ENCODE measurements around the gene KLB. TPM values are rescaled to one million over a fixed set of nuclear protein-coding genes. Genes with fewer than 3 reads are reported as not detected.

KLB gene
- total RNA-seq, 2 experiments from 2014 or later = not detected

DNA sequence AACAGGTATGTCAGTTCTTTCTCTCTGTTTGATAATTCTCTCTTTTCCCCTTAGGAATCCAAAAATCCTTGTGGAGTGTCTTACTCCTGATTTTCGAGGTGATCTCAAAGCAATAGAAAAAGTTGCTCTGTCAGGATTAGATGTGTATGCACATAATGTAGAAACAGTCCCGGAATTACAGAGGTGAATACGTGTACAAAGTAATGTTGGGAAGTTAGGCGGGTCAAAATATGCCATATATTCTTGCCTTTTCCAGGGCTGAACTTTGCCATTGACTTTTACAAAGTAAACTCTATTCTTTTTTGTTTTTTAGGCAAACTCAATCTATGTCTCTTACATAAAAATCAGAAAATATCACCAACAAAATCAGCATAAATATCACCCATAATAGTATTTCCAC, 60.7 kb downstream of the KLB start:
- Mint-ChIP-seq H3K36me3 (ENCODE audit: low read depth) (peaks cover 54% of the 10 kb centered on the region), H3K9me3 (ENCODE audit: low read depth) (no peaks in the 10 kb centered on the region), H3K4me3 (no peak overlapping the region), H3K27ac (no peak overlapping the region), H3K4me1 (peaks cover 20% of the 10 kb centered on the region), H3K27me3 (no peaks in the 10 kb centered on the region)
- ChIA-PET CTCF (no interaction called here), POLR2A (no interaction called here)
- ATAC-seq = no peak
- no peak for DNase-seq
- intact Hi-C loops (cut with DNase I, micrococcal nuclease) = no loop called here

DNA sequence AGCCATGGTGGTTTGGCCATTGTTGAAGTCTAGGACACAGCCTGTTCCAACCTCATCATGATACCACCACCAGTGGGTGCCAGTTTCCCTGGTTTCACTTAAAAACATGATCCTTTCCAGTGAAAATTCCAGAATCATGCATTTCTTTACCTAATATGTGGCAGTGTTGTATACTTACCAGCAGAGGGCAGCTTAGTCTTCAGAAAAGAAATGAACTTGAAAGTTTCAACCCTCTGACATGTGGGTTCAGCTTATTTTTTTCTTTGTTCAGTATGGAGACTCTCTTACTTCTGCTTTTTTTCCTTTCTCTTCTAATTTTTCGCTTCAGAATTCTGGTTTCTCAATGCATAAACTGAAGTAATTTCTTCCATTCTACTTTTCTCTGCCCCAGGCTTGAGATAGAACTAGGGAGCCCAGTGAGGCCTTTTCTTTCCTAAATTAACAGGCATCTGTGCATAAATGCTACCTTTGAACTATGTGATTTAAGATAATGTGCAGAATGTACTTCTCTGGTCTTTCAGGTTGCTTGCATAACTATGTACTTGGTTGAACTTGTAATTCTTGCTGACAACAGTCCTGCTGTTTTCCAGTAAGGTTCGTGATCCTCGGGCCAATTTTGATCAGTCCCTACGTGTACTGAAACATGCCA, 62.8 kb downstream of the KLB start:
- peaks cover 44% of the 10 kb centered on the region for H3K36me3 Mint-ChIP-seq (ENCODE audit: low read depth)
- H3K27me3 Mint-ChIP-seq = no peaks in the 10 kb centered on the region
- H3K4me1 Mint-ChIP-seq = peaks cover 20% of the 10 kb centered on the region
- no peak overlapping the region for H3K4me3 Mint-ChIP-seq
- peak overlapping the region; percentile 66 for H3K27ac Mint-ChIP-seq
- peak; percentile 76 for ATAC-seq
- ChIA-PET POLR2A (interaction anchor here (0.6 to 1.2 kb wide), 6 partner anchors 11 to 501 kb away, joined by 3 to 6 read pairs (median 3); partner anchors contain the start of genes LIAS and RPL9), CTCF (interaction anchor here (0.6 to 3.2 kb wide), 29 partner anchors 10 to 1374 kb away, joined by 3 to 29 read pairs (median 3); partner anchors contain the start of genes LIAS, RPL9, SMIM14 and UGDH)
- intact Hi-C loops (cut with DNase I, micrococcal nuclease) = loop anchor here (1.0 to 2.0 kb wide), 4 partner anchors 58 to 508 kb away; partner anchors contain the start of genes PDS5A (in 2 of the 2) and UGDH (in 1 of the 2)
- H3K9me3 Mint-ChIP-seq (ENCODE audit: low read depth) = no peaks in the 10 kb centered on the region
- DNase-seq = peak; percentile 18

DNA sequence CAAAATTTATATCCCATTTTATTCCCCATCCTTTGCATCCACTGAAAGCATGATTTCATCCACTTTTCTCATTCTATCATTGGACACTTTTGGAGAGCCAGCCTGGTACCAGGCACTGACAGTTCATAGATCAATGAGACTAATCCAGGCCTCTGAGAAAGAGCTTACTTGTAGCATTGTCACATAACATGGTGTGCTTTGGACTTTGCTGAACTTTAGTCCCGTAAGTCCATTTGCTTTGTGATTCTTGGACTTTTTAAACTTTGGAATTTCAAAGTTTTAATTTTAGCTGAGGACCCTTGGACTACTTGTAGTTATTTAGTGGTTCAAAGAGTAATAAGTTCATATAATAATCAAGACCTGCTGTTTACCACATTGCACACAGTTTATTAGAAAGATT, 63.7 kb downstream of the KLB start:
- ATAC-seq = no peak
- H3K27me3 Mint-ChIP-seq = no peaks in the 10 kb centered on the region
- CTCF ChIA-PET = interaction anchor here (0.8 to 3.2 kb wide), 3 partner anchors 15 to 305 kb away, joined by 3 to 17 read pairs (median 3); no protein-coding TSS in a partner anchor
- H3K9me3 Mint-ChIP-seq (ENCODE audit: low read depth) = no peaks in the 10 kb centered on the region
- peaks cover 37% of the 10 kb centered on the region for H3K36me3 Mint-ChIP-seq (ENCODE audit: low read depth)
- H3K4me3 Mint-ChIP-seq = no peak overlapping the region
- DNase-seq = no peak
- H3K27ac Mint-ChIP-seq = no peak overlapping the region
- peaks cover 14% of the 10 kb centered on the region for H3K4me1 Mint-ChIP-seq
- intact Hi-C loops (cut with DNase I, micrococcal nuclease) = no loop called here
- POLR2A ChIA-PET = interaction anchor here (0.6 kb wide), 1 partner anchor 170 kb away, joined by 6 read pairs; no protein-coding TSS in a partner anchor

DNA sequence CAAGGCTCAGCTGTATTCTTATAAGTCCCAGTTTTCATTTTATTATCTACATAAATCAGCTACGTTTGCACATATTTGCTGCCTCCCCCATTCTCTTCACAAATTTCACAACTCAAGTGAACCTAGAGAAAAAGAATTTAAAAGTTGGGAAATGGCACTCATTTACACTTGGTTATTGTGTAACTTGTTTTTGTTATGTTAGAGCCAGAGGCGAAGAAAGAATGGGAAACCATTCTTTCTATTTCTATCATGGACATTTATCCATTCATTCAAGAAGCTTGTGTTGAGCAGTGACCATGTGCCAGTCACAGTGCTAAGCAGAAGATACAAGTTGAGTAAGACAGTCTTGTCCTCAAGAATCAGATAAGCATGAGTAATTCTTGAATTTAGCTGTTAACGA, 65.7 kb downstream of the KLB start:
- peaks cover 38% of the 10 kb centered on the region for H3K36me3 Mint-ChIP-seq (ENCODE audit: low read depth)
- H3K4me1 Mint-ChIP-seq = peaks cover 14% of the 10 kb centered on the region
- ATAC-seq = no peak
- intact Hi-C loops (cut with DNase I, micrococcal nuclease) = no loop called here
- no peak overlapping the region for H3K27ac Mint-ChIP-seq
- H3K27me3 Mint-ChIP-seq = no peaks in the 10 kb centered on the region
- no peak overlapping the region for H3K4me3 Mint-ChIP-seq
- ChIA-PET CTCF (interaction anchor here (1.2 kb wide), 2 partner anchors 11 to 503 kb away, joined by 3 read pairs; no protein-coding TSS in a partner anchor), POLR2A (no interaction called here)
- H3K9me3 Mint-ChIP-seq (ENCODE audit: low read depth) = no peaks in the 10 kb centered on the region
- DNase-seq = no peak

DNA sequence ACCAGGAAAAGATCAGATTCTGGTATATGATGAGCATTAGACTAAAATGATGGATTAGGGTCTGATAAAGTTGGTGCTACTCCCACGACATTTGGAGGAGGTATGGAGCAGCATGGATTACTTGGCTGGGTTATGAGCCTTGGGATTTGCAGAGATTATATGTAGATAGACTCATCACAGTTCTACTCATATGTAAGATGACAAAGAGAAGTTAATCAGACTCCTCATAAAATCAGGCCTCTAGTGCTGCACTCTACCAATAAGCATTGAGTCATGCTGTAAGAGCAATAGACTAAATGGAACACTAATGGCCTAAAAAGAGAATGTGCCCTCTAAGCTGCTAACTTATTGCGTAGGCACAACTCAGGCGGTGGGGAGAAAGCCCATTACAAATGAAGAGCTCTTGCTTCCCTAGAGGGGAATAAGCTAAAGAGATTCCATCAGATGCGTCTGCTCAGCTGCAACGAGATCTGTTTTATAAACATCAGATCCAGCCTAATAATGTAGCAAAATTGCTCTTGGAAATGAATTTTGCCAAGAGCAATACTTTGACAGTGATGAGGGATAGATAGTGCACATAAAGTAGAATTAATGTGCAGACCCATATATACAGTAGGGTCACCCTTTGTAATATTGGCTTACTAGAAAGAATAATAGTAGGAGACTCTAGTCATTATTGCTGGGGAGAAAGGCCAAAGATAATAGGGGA, 69.6 kb downstream of the KLB start:
- Mint-ChIP-seq H3K4me3 (no peak overlapping the region), H3K27me3 (no peaks in the 10 kb centered on the region), H3K27ac (no peak overlapping the region), H3K4me1 (no peaks in the 10 kb centered on the region), H3K9me3 (ENCODE audit: low read depth) (no peaks in the 10 kb centered on the region), H3K36me3 (ENCODE audit: low read depth) (peaks cover 14% of the 10 kb centered on the region)
- ChIA-PET POLR2A (no interaction called here), CTCF (interaction anchor here (0.6 kb wide), 2 partner anchors 233 to 978 kb away, joined by 3 read pairs; no protein-coding TSS in a partner anchor)
- DNase-seq (no peak), ATAC-seq (no peak)
- intact Hi-C loops (cut with DNase I, micrococcal nuclease) = no loop called here

DNA sequence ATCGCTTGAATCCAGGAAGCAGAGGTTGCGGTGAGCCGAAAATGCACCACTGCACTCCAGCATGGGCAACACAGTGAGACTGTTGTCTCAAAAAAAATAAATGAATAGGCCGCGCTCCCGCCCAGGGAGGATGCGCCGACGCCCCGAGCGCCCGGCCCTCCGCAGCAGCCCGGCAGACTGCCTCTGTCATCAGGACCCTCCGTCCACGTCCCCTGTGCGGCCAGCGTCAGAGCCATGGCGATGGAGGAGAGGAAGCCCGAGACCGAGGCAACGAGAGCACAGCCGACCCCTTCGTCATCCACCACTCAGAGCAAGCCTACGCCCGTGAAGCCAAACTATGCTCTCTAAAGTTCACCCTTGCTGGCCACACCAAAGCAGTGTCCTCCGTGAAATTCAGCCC, 73.5 kb downstream of the KLB start:
- Mint-ChIP-seq H3K27me3 (no peaks in the 10 kb centered on the region), H3K9me3 (ENCODE audit: low read depth) (no peaks in the 10 kb centered on the region), H3K27ac (no peak overlapping the region), H3K36me3 (ENCODE audit: low read depth) (peaks cover 7% of the 10 kb centered on the region), H3K4me3 (no peak overlapping the region), H3K4me1 (no peaks in the 10 kb centered on the region)
- ChIA-PET POLR2A (no interaction called here), CTCF (no interaction called here)
- no peak for DNase-seq
- intact Hi-C loops (cut with DNase I, micrococcal nuclease) = no loop called here
- no peak for ATAC-seq

DNA sequence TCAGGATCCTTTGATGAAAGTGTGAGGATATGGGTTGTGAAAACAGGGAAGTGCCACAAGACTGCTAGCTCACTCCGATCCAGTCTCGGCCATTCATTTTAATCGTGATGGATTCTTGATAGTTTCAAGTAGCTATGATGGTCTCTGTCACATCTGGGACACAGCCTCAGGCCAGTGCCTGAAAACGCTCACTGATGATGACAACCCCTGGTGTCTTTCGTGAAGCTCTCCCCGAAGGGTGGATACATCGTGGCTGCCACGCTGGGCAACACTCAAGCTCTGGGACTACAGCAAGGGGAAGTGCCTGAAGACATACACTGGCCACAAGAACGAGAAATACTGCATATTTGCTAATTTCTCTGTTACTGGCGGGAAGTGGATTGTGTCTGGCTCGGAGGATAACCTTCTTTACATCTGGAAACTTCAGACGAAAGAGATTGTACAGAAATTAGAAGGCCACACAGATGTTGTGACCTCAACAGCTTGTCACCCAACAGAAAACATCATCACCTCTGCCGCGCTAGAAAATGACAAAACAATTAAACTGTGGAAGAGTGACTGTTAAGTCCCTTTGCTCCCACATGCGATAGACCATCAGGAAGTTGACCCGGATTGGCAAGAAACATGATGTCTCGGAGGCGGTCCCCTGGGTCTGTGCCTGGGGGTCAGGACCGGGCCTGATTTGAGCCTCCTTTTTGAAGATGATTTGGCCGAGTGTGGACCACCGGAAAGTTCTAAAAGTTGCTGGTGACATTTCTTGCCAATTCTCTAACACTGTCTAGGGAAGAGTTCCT, 74.4 kb downstream of the KLB start:
- CTCF ChIA-PET = interaction anchor here (0.6 to 0.7 kb wide), 2 partner anchors 10 to 37 kb away, joined by 3 read pairs; no protein-coding TSS in a partner anchor
- H3K4me3 Mint-ChIP-seq = no peak overlapping the region
- POLR2A ChIA-PET = no interaction called here
- peaks cover 7% of the 10 kb centered on the region for H3K36me3 Mint-ChIP-seq (ENCODE audit: low read depth)
- no peak overlapping the region for H3K27ac Mint-ChIP-seq
- no peaks in the 10 kb centered on the region for H3K4me1 Mint-ChIP-seq
- no peaks in the 10 kb centered on the region for H3K9me3 Mint-ChIP-seq (ENCODE audit: low read depth)
- ATAC-seq (no peak), DNase-seq (no peak)
- H3K27me3 Mint-ChIP-seq = no peaks in the 10 kb centered on the region
- intact Hi-C loops (cut with DNase I, micrococcal nuclease) = no loop called here

DNA sequence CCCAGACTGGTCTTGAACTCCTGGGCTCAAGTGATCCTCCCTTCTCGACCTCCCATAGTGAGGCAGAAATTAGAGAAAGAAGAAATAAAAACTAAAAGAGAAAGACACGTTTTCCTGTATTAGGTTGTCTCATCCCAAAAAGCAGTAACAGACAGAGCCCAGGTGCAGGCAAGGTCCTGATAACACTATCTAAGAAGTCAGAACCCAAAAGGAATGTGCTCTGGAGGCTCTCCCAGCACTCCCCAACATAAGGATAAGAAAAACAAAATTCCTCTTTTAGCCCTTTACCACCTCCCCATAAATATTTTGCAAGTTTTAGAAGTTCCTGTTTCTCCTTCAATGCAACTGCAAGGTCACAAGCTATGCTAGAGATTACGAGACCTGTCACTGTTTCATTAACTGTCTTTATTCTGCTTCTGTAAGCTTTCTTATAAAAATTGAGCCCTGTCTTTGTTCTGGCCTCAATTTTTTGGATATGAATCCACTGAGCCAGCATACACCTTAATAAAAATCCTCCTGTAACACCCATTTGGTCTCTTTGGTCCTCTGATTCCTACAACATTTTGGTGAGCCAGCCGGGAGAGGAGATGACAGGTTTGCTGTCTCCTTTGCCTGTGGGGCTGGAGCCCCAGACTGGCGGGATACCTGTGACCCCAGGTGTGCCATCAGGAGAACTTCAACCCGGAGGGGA, 78.0 kb downstream of the KLB start:
- CTCF ChIA-PET = interaction anchor here (0.7 kb wide), 1 partner anchor 411 kb away, joined by 3 read pairs; no protein-coding TSS in a partner anchor
- intact Hi-C loops (cut with DNase I, micrococcal nuclease) = no loop called here
- Mint-ChIP-seq H3K36me3 (ENCODE audit: low read depth) (no peaks in the 10 kb centered on the region), H3K4me3 (no peak overlapping the region), H3K27ac (no peak overlapping the region), H3K4me1 (no peaks in the 10 kb centered on the region), H3K27me3 (no peaks in the 10 kb centered on the region), H3K9me3 (ENCODE audit: low read depth) (no peaks in the 10 kb centered on the region)
- ATAC-seq (no peak), DNase-seq (no peak)
- POLR2A ChIA-PET = no interaction called here

DNA sequence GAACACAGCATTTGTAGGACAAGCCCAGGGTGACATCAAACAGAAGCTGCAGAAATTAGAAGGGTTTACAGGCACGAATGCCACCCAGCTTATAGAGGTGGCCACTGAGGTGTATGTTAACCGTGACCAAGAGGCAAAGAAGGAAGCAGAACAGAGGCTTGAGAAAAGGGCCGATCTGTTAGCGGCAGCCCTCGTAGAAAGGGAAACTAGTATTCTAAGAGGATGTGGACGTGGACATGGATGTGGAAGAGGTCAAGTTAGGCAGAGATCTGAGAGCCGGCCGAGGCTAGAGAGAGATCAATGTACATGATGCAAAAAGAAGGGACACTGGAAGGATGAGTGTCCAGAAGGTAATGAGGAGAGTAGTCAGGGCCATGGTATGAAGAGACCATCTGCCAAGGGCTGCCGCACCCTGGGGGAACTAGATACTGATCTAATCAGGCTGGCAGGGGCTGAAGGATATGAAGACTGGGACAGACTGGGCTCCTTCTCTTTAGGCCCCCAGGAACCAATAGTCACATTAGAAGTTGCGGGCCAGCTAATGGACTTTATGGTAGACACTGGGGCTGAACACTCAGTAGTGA, 79.6 kb downstream of the KLB start:
- Mint-ChIP-seq H3K9me3 (ENCODE audit: low read depth) (no peaks in the 10 kb centered on the region), H3K36me3 (ENCODE audit: low read depth) (no peaks in the 10 kb centered on the region), H3K4me1 (no peaks in the 10 kb centered on the region), H3K27me3 (no peaks in the 10 kb centered on the region), H3K4me3 (no peak overlapping the region), H3K27ac (no peak overlapping the region)
- ChIA-PET CTCF (no interaction called here), POLR2A (no interaction called here)
- no peak for ATAC-seq
- intact Hi-C loops (cut with DNase I, micrococcal nuclease) = no loop called here
- no peak for DNase-seq

DNA sequence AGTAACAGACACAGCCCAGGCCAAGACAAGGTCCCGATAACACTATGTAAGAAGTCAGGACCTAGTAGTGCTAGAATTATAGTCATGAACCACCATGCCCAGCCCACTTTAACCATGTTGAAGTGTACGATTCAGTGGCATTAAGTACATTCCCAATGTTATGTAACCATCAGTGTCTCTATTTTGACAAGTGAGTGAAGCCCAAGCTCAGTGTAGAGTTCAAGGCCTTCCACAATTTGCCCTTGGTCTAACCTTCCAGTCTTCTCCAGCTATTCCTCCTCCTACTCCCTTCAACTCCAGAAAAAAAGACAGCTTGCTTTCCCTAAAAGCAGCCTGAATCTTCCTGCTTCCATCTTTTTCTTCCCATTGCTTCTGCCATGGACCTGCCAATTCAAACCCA, 83.6 kb downstream of the KLB start:
- H3K27ac Mint-ChIP-seq = no peak overlapping the region
- CTCF ChIA-PET = no interaction called here
- ATAC-seq (no peak), DNase-seq (no peak)
- intact Hi-C loops (cut with DNase I, micrococcal nuclease) = no loop called here
- no peaks in the 10 kb centered on the region for H3K9me3 Mint-ChIP-seq (ENCODE audit: low read depth)
- POLR2A ChIA-PET = no interaction called here
- no peak overlapping the region for H3K4me3 Mint-ChIP-seq
- no peaks in the 10 kb centered on the region for H3K27me3 Mint-ChIP-seq
- no peaks in the 10 kb centered on the region for H3K36me3 Mint-ChIP-seq (ENCODE audit: low read depth)
- no peaks in the 10 kb centered on the region for H3K4me1 Mint-ChIP-seq

DNA sequence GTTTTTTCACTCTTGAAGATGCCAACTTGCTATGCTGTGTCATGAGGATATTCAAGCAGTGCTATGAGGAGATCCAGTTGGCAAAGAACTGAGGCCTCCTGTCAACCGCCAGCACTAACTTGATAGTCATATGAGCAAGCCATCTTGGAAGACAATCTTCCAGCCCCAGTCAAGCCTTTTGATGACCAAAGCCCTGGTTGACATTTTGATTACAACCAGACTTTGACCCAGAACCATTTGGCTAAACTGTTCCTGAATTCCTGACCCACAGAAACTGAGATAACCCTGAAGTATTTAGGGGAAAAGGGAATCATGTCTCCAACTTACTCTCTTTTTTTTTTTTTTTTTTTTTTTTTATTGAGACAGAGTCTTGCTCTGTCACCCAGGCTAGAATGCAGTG, 87.6 kb downstream of the KLB start:
- ChIA-PET CTCF (no interaction called here), POLR2A (no interaction called here)
- Mint-ChIP-seq H3K4me3 (no peak overlapping the region), H3K27me3 (no peaks in the 10 kb centered on the region), H3K4me1 (no peaks in the 10 kb centered on the region), H3K27ac (no peak overlapping the region), H3K9me3 (ENCODE audit: low read depth) (no peaks in the 10 kb centered on the region), H3K36me3 (ENCODE audit: low read depth) (peaks cover 9% of the 10 kb centered on the region)
- intact Hi-C loops (cut with DNase I, micrococcal nuclease) = no loop called here
- no peak for DNase-seq
- ATAC-seq = no peak
